Left forelimb (tissue), 1 donor: ENCODE data around the gene FAM107A.

Experiments used
- DNase-seq: peaks from one replicate; pipeline ENCODE4 v3.0.0-alpha.2; 2018; ENCODE audit warnings: low spot score

FAM107A gene

GRCh38 chr3:58518291-58518789 lies 58.9 kb downstream of the FAM107A start:
- no peak for DNase-seq

GRCh38 chr3:58514405-58514804 lies 62.8 kb downstream of the FAM107A start:
- no peak for DNase-seq
